ENCODE data around the gene GATAD2A. TPM values are rescaled to one million over a fixed set of nuclear protein-coding genes. Genes with fewer than 3 reads are reported as not detected.

The GATAD2A gene
- total and polyA plus RNA-seq, 10 of the 15 experiments (the other 5 are each of a cell fraction or from before 2014, with no cell fraction given), result 2.6 to 173 (median 32.0) TPM

GRCh38 chr19:19488875-19489690 is 83.6 kb downstream of the GATAD2A start (continued):
- TF ChIP-seq GATAD2B (conservative IDR thresholded peaks at IDR 0.05; ENCODE audit: low read depth), result no peak
- peak; percentile 39; the same call in 1 of the 2 replicates for TF ChIP-seq NR2F1 (conservative IDR thresholded peaks at IDR 0.05)
- TF ChIP-seq E2F8 (IDR thresholded peaks at IDR 0.05; ENCODE audit: low read depth, partially characterized antibody), result no peak
- TF ChIP-seq SIN3A (IDR thresholded peaks at IDR 0.05; ENCODE audit: low read depth, low read length), result no peak
- no peak for TF ChIP-seq WRNIP1 (IDR thresholded peaks at IDR 0.05; ENCODE audit: borderline replicate concordance, low read depth, low read length)
- TF ChIP-seq SIX5 (IDR thresholded peaks at IDR 0.05; ENCODE audit: low read depth, low read length, severe bottlenecking), result no peak
- no peak for TF ChIP-seq SREBF2 (IDR thresholded peaks at IDR 0.05; ENCODE audit: low read length)
- no peak for TF ChIP-seq ZBTB4 (CRISPR knock-in tag; IDR thresholded peaks at IDR 0.05)
- TF ChIP-seq POLR2A (IDR thresholded peaks at IDR 0.05; ENCODE audit: low read depth, low read length), result peak; percentile 70; the same call in 1 of the 2 replicates

All from GM12878 (cell line).